ENCODE data around the gene C10orf71. TPM values are rescaled to one million over a fixed set of nuclear protein-coding genes. Genes with fewer than 3 reads are reported as not detected.

C10orf71 gene
- total and polyA plus RNA-seq, 2 of the 8 experiments (the other 6 are each of a cell fraction or from before 2014, with no cell fraction given): not detected

DNA sequence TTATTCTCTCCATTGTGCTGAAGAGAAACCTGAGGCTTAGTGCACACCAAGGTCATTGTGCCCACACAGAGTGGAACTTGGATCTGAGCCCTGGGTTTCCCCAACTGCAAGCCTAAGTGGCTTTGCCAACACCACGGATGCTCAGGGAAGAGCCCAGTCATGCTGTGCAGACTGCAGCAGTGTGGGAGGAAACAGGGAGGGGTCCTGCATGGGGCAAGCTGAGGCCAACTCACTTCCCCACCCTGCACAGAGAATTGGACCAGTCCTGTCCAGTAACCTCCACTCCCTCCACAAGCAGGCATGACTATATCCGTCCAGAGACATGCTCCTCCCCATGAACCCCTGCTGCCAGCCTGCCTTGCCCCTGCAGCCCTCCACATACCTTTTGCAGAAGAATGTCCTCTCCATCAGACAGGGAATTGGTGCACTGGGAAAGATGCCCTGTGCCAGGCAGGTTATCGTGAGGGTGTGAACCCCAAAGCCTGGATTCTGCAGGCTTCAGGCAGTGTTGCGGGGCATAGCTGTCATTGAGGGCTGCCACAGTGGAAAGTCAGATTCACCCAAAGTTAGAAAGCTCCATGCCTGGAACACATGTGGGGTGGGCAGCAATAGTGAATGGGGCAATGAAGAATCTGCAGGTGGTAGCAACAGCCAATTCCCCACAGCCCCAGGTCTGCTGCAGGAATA, 52.0 kb downstream of the C10orf71 start:
- Histone ChIP-seq H4K20me1 (replicated peaks in 1 of 2; ENCODE audit: control insufficient read depth in 1 of 2, insufficient read depth in 2 of 2, low read length in 2 of 2) (no peaks in the 10 kb centered on the region), H3K4ac (replicated peaks; ENCODE audit: insufficient read length, low read depth, low read length) (no peak overlapping the region), H3K36me3 (ENCODE audit: control insufficient read depth in 2 of 4, insufficient read depth in 4 of 4, low read length in 3 of 4) (no peaks in the 10 kb centered on the region), H3K56ac (replicated peaks; ENCODE audit: insufficient read length, low read depth, low read length) (no peak overlapping the region), H3K27ac (ENCODE audit: low read depth, low read length) (no peak overlapping the region), H4K8ac (ENCODE audit: extremely low read depth, insufficient read depth, low read length) (no peak overlapping the region), H3K27me3 (replicated peaks in 1 of 4; ENCODE audit: control insufficient read depth in 3 of 4, extremely low read depth in 1 of 4, insufficient read depth in 3 of 4, low read length in 3 of 4) (no peaks in the 10 kb centered on the region), H2AFZ (ENCODE audit: low read length) (no peak overlapping the region), H3K79me2 (ENCODE audit: control insufficient read depth in 1 of 2, insufficient read depth in 2 of 2, low read length in 2 of 2) (no peaks in the 10 kb centered on the region), H4K91ac (replicated peaks; ENCODE audit: insufficient read length, low read length) (no peak overlapping the region), H2BK120ac (replicated peaks; ENCODE audit: low read depth, low read length) (no peak overlapping the region), H3K14ac (ENCODE audit: insufficient read length) (no peak overlapping the region), H4K5ac (ENCODE audit: insufficient read length, low read depth, low read length) (no peak overlapping the region), H3K18ac (ENCODE audit: extremely low read depth, low read length) (no peak overlapping the region), H3K4me1 (replicated peaks in 1 of 4; ENCODE audit: control insufficient read depth in 3 of 4, insufficient read depth in 4 of 4, low read length in 3 of 4) (no peaks in the 10 kb centered on the region), H3K4me2 (ENCODE audit: insufficient read depth in 1 of 2, low read depth in 2 of 2, low read length in 2 of 2) (no peak overlapping the region), H3K4me3 (ENCODE audit: extremely low read depth in 1 of 4, insufficient read depth in 2 of 4, low read depth in 3 of 4, low read length in 4 of 4) (no peak overlapping the region), H3K79me1 (ENCODE audit: low read depth, low read length) (no peaks in the 10 kb centered on the region), H2BK20ac (ENCODE audit: low read length) (no peak overlapping the region), H2BK5ac (ENCODE audit: low read depth, low read length) (no peak overlapping the region), H3K9me3 (ENCODE audit: insufficient read depth in 2 of 2, low read depth in 1 of 2, low read length in 1 of 2) (no peaks in the 10 kb centered on the region), H3K9ac (replicated peaks in 1 of 4; ENCODE audit: extremely low read depth in 1 of 4, low read depth in 3 of 4, low read length in 3 of 4) (no peak overlapping the region), H2BK15ac (ENCODE audit: low read length) (no peak overlapping the region), H3K23ac (ENCODE audit: insufficient read length) (no peak overlapping the region), H2BK12ac (ENCODE audit: low read depth, low read length) (no peak overlapping the region), H3K23me2 (ENCODE audit: low read depth, low read length) (no peaks in the 10 kb centered on the region), H2AK5ac (ENCODE audit: low read depth, low read length) (no peak overlapping the region)
- DNase-seq (ENCODE audit: low read depth in 1 of 2, low spot score in 2 of 2) (no peak), FAIRE-seq (no peak)
- 79% methylated on average over 4 of the region's 4 CpGs; no CpG with 5 or more reads in 1 of the 2 experiments for WGBS, 2 experiments (ENCODE audit: extremely low coverage in 1 of 2, insufficient coverage in 1 of 2, insufficient read length in 1 of 2, insufficient replicate concordance in 2 of 2, low coverage in 1 of 2, low lambda C conversion rate in 2 of 2, missing lambda C conversion rate in 1 of 2)
- ChIA-PET POLR2A (ENCODE audit: partially characterized antibody) (no interaction called here), CTCF (ENCODE audit: partially characterized antibody) (no interaction called here)
- TF ChIP-seq CHD2 (IDR thresholded peaks at IDR 0.05; ENCODE audit: low read length): no peak
- TF ChIP-seq GTF2F1 (IDR thresholded peaks at IDR 0.05; ENCODE audit: borderline replicate concordance, low read depth, low read length): no peak
- no peak for TF ChIP-seq SIRT6 (IDR thresholded peaks at IDR 0.05; ENCODE audit: low read length)
- TF ChIP-seq TAF1 (IDR thresholded peaks at IDR 0.05; ENCODE audit: low read depth, low read length): no peak
- TF ChIP-seq MAFK (IDR thresholded peaks at IDR 0.05; ENCODE audit: low read depth, low read length): no peak
- TF ChIP-seq, protein P1, sequence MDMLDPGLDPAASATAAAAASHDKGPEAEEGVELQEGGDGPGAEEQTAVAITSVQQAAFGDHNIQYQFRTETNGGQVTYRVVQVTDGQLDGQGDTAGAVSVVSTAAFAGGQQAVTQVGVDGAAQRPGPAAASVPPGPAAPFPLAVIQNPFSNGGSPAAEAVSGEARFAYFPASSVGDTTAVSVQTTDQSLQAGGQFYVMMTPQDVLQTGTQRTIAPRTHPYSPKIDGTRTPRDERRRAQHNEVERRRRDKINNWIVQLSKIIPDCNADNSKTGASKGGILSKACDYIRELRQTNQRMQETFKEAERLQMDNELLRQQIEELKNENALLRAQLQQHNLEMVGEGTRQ (IDR thresholded peaks at IDR 0.05; ENCODE audit: low read length): no peak
- no peak for TF ChIP-seq SAP30 (IDR thresholded peaks at IDR 0.05; ENCODE audit: insufficient read depth, insufficient replicate concordance, low read length)
- no peak for TF ChIP-seq SP4 (IDR thresholded peaks at IDR 0.05; ENCODE audit: low read length)
- TF ChIP-seq CHD1 (IDR thresholded peaks at IDR 0.05; ENCODE audit: low read depth, low read length): no peak
- no peak for TF ChIP-seq RAD21 (IDR thresholded peaks at IDR 0.05 in 1 of 2, conservative IDR thresholded peaks at IDR 0.05 in 1 of 2; ENCODE audit: low read depth in 2 of 2, low read length in 2 of 2)
- TF ChIP-seq NRF1 (IDR thresholded peaks at IDR 0.05; ENCODE audit: low read depth, low read length): no peak
- no peak for TF ChIP-seq PHF8 (conservative IDR thresholded peaks at IDR 0.05; ENCODE audit: low read depth, low read length)
- no peak for TF ChIP-seq BRCA1 (IDR thresholded peaks at IDR 0.05; ENCODE audit: low read depth, low read length)
